H9 (cell line): Measurements from ENCODE around the gene PI4K2A. TPM values are rescaled to one million over a fixed set of nuclear protein-coding genes. Genes with fewer than 3 reads are reported as not detected.

Source experiments
- DNase-seq: peaks from one replicate; pipeline ENCODE4 v3.0.0-alpha.2; 2017
- H2AFZ ChIP-seq: one replicate; pipeline ENCODE4 v1.6.1; 2013; ENCODE audit warnings: mild to moderate bottlenecking, low read length, control low read depth, moderate library complexity
- H2AK5ac ChIP-seq: 2 replicates; pipeline ENCODE4 v1.6.1; 2013; ENCODE audit warnings: low read length, control low read depth, mixed read lengths; ENCODE audit not compliant: insufficient read length
- H2BK120ac ChIP-seq: one replicate; pipeline ENCODE4 v1.6.1; 2013; ENCODE audit warnings: low read depth, mild to moderate bottlenecking, low read length, control low read depth, inconsistent platforms; ENCODE audit not compliant: poor library complexity, severe bottlenecking
- H2BK12ac ChIP-seq: 2 replicates; pipeline ENCODE4 v1.6.1; 2013; ENCODE audit warnings: low read length, control low read depth, mixed read lengths, low read depth; ENCODE audit not compliant: insufficient read length
- H2BK15ac ChIP-seq: 2 replicates; pipeline ENCODE4 v1.6.1; 2013; ENCODE audit warnings: low read depth, low read length, control low read depth
- H2BK20ac ChIP-seq: one replicate; pipeline ENCODE4 v1.6.1; 2013; ENCODE audit warnings: low read depth, mild to moderate bottlenecking, low read length, control low read depth, inconsistent platforms; ENCODE audit not compliant: poor library complexity, severe bottlenecking
- H2BK5ac ChIP-seq: 2 replicates; pipeline ENCODE4 v1.6.1; 2013; ENCODE audit warnings: low read length, control low read depth, mixed read lengths; ENCODE audit not compliant: insufficient read length
- H3K14ac ChIP-seq: 2 replicates; pipeline ENCODE4 v1.6.1; 2013; ENCODE audit warnings: low read length, control low read depth; ENCODE audit not compliant: insufficient read depth
- H3K18ac ChIP-seq: 2 replicates; pipeline ENCODE4 v1.6.1; 2013; ENCODE audit warnings: low read depth, mild to moderate bottlenecking, mixed read lengths, low read length, control low read depth; ENCODE audit not compliant: insufficient read length
- H3K23ac ChIP-seq: 2 replicates; pipeline ENCODE4 v1.6.1; 2013; ENCODE audit warnings: low read length, control low read depth, mixed read lengths, low read depth; ENCODE audit not compliant: insufficient read length
- H3K23me2 ChIP-seq: 2 replicates; pipeline ENCODE4 v1.6.1; 2013; ENCODE audit warnings: low read depth, mild to moderate bottlenecking, mixed read lengths, low read length, control low read depth; ENCODE audit not compliant: insufficient read length, poor library complexity, severe bottlenecking
- H3K27ac ChIP-seq: 2 replicates; pipeline ENCODE4 v1.5.1; 2013; ENCODE audit warnings: low read length, control low read depth, mixed read lengths, low read depth; ENCODE audit not compliant: insufficient read length
- H3K27me3 ChIP-seq: 2 replicates; pipeline ENCODE4 v1.6.1; 2013; ENCODE audit warnings: low read length, control low read depth, inconsistent platforms; ENCODE audit not compliant: insufficient read depth
- H3K4ac ChIP-seq: 2 replicates; pipeline ENCODE4 v1.6.1; 2013; ENCODE audit warnings: low read depth, mild to moderate bottlenecking, control low read depth, inconsistent platforms, low read length, moderate library complexity
- H3K4me1 ChIP-seq: 2 replicates; pipeline ENCODE4 v1.6.1; 2013; ENCODE audit warnings: low read length, control low read depth, inconsistent platforms; ENCODE audit not compliant: insufficient read depth
- H3K4me2 ChIP-seq: 2 replicates; pipeline ENCODE4 v1.6.1; 2013; ENCODE audit warnings: low read length, control low read depth, mixed read lengths; ENCODE audit not compliant: insufficient read length, insufficient read depth
- H3K56ac ChIP-seq: 2 replicates; pipeline ENCODE4 v1.6.1; 2013; ENCODE audit warnings: low read depth, mild to moderate bottlenecking, mixed read lengths, low read length, control low read depth; ENCODE audit not compliant: insufficient read length
- H3K79me1 ChIP-seq: 2 replicates; pipeline ENCODE4 v1.6.1; 2013; ENCODE audit warnings: low read depth, mild to moderate bottlenecking, moderate library complexity, low read length, control low read depth, inconsistent platforms; ENCODE audit not compliant: insufficient read depth, poor library complexity, severe bottlenecking
- H3K79me2 ChIP-seq: 2 replicates; pipeline ENCODE4 v1.6.1; 2013; ENCODE audit warnings: low read length, control low read depth, inconsistent platforms; ENCODE audit not compliant: insufficient read depth
- H3K9ac ChIP-seq: 2 replicates; pipeline ENCODE4 v1.6.1; 2013; ENCODE audit warnings: low read length, control low read depth, mixed read lengths; ENCODE audit not compliant: insufficient read length; ENCODE audit errors: extremely low read depth
- H3K9me3 ChIP-seq: one replicate; pipeline ENCODE4 v1.6.1; 2013; ENCODE audit warnings: low read depth, low read length, inconsistent platforms; ENCODE audit not compliant: control insufficient read depth
- H3T11ph ChIP-seq: one replicate; pipeline ENCODE4 v1.6.1; 2013; ENCODE audit warnings: mild to moderate bottlenecking, low read length, control low read depth, inconsistent platforms
- H4K20me1 ChIP-seq: one replicate; pipeline ENCODE4 v1.6.1; 2013; ENCODE audit not compliant: control insufficient read depth, insufficient read length, insufficient read depth
- H4K5ac ChIP-seq: 2 replicates; pipeline ENCODE4 v1.6.1; 2013; ENCODE audit warnings: low read depth, mild to moderate bottlenecking, mixed read lengths, low read length, control low read depth; ENCODE audit not compliant: insufficient read length
- H4K8ac ChIP-seq: replicated peaks from 2 replicates; pipeline ENCODE4 v1.6.1; 2013; ENCODE audit warnings: low read length, control low read depth, mixed read lengths, low read depth; ENCODE audit not compliant: insufficient read length
- H4K91ac ChIP-seq: 2 replicates; pipeline ENCODE4 v1.6.1; 2013; ENCODE audit warnings: low read depth, mild to moderate bottlenecking, moderate library complexity, mixed read lengths, low read length, control low read depth; ENCODE audit not compliant: insufficient read length
- H3K27ac Mint-ChIP-seq, 3 experiments: 2 replicates in 2 of 3; 3 replicates in 1 of 3; pipeline ENCODE4 v1.8.0; 2020 to 2021; ENCODE audit warnings: mixed read lengths in 3 of 3, mild to moderate bottlenecking in 1 of 3, moderate library complexity in 1 of 3
- H3K27me3 Mint-ChIP-seq: 2 replicates; pipeline ENCODE4 v1.8.0; 2021; ENCODE audit warnings: low read depth, mild to moderate bottlenecking, moderate library complexity, mixed read lengths
- H3K36me3 Mint-ChIP-seq, 3 experiments: 2 replicates in 2 of 3; 3 replicates in 1 of 3; pipeline ENCODE4 v1.8.0; 2020 to 2021; ENCODE audit warnings: low read depth in 3 of 3, mixed read lengths in 3 of 3; ENCODE audit not compliant: insufficient read depth in 1 of 3
- H3K4me1 Mint-ChIP-seq, 2 experiments: 2 replicates each; pipeline ENCODE4 v1.8.0; 2020; ENCODE audit warnings: mixed read lengths in 2 of 2
- H3K4me3 Mint-ChIP-seq, 2 experiments: 2 replicates in 1 of 2; 3 replicates in 1 of 2; pipeline ENCODE4 v1.8.0; 2020 to 2021; ENCODE audit warnings: mild to moderate bottlenecking in 2 of 2, mixed read lengths in 2 of 2, moderate library complexity in 1 of 2
- H3K9me3 Mint-ChIP-seq, 2 experiments: 2 replicates in 1 of 2; 3 replicates in 1 of 2; pipeline ENCODE4 v1.8.0; 2020; ENCODE audit warnings: mild to moderate bottlenecking in 2 of 2, mixed read lengths in 2 of 2, moderate library complexity in 1 of 2
- WGBS: extraction: QIAGEN DNeasy Blood & Tissue Kit; methylation state at CpG from one replicate; pipeline ENCODE4 v1.1.7; 2013; ENCODE audit warnings: missing lambda C conversion rate, low lambda C conversion rate, mixed read lengths; ENCODE audit not compliant: insufficient read length; ENCODE audit errors: extremely low coverage; 5-methylcytosine and 5-hydroxymethylcytosine counted together
- total RNA-seq: library from RNA; stranded (reverse); gene quantifications from 2 replicates; pipeline ENCODE4 v1.2.1, GENCODE V29; 2021
- TF ChIP-seq, protein P1 (sequence below): fragments of 200-600 bp; sonication (generic); conservative IDR thresholded peaks from 3 replicates; pipeline ENCODE4 v1.8.0; 2021; ENCODE audit warnings: antibody characterized with exemption, mild to moderate bottlenecking

PI4K2A gene
- total RNA-seq, 1 experiment from 2014 or later, result 30.9 TPM

DNA sequence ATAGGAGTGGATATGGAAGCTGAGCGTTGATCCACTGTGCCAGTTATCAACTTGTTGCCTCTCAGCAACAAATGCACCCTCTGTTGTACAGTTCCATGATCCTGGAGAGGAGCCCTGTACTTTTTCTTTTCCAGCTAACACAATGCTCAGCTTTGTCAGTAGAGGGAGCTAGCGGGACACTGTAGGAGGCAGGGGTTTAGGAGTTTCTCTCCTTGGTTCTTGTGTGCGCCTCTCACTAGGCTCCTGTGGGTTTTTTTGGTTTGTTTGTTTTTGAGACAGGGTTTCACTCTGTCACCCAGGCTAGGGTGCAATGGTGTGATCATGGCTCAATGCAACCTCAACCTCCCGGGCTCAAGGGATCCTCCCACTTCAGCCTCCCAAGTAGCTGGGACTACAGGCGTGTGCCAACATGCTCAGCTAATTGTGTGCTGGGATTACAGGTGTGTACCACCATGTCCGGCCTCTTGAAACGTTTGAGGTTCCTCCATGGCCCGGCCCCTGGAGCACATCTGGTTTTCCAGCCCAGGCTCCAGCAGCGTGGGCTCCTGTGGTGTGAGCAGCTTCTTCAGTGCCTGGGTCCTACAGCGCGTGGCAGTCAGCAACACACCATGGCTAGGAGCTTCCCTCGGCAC, 61.1 kb downstream of the PI4K2A start:
- Histone ChIP-seq H2BK120ac (no peak overlapping the region), H2AK5ac (no peak overlapping the region), H4K5ac (no peak overlapping the region), H2AFZ (no peak overlapping the region), H3K79me1 (no peaks in the 10 kb centered on the region), H4K91ac (no peak overlapping the region), H4K8ac (no peak overlapping the region), H3K56ac (no peak overlapping the region), H2BK15ac (no peak overlapping the region; the same call in 1 of the 2 replicates), H3K4me2 (no peak overlapping the region), H3K18ac (no peak overlapping the region), H3K23ac (no peak overlapping the region), H2BK20ac (no peak overlapping the region), H3K4ac (no peak overlapping the region), H3T11ph (no peak overlapping the region), H3K4me1 (no peaks in the 10 kb centered on the region), H3K9ac (no peak overlapping the region), H3K27me3 (no peaks in the 10 kb centered on the region), H3K14ac (no peak overlapping the region), H3K27ac (no peak overlapping the region), H4K20me1 (no peaks in the 10 kb centered on the region), H3K9me3 (no peaks in the 10 kb centered on the region), H2BK5ac (no peak overlapping the region), H3K79me2 (no peaks in the 10 kb centered on the region), H3K23me2 (no peaks in the 10 kb centered on the region), H2BK12ac (no peak overlapping the region)
- TF ChIP-seq, protein P1, sequence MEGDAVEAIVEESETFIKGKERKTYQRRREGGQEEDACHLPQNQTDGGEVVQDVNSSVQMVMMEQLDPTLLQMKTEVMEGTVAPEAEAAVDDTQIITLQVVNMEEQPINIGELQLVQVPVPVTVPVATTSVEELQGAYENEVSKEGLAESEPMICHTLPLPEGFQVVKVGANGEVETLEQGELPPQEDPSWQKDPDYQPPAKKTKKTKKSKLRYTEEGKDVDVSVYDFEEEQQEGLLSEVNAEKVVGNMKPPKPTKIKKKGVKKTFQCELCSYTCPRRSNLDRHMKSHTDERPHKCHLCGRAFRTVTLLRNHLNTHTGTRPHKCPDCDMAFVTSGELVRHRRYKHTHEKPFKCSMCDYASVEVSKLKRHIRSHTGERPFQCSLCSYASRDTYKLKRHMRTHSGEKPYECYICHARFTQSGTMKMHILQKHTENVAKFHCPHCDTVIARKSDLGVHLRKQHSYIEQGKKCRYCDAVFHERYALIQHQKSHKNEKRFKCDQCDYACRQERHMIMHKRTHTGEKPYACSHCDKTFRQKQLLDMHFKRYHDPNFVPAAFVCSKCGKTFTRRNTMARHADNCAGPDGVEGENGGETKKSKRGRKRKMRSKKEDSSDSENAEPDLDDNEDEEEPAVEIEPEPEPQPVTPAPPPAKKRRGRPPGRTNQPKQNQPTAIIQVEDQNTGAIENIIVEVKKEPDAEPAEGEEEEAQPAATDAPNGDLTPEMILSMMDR, result peak; percentile 90
- peak; percentile 70 for DNase-seq
- H3K4me1 Mint-ChIP-seq, result peaks cover 0 to 2% of the 10 kb centered on the region in 2 experiments; a peak in 1 of 4 replicates
- H3K27ac Mint-ChIP-seq, result no peak overlapping the region
- no peaks in the 10 kb centered on the region for H3K36me3 Mint-ChIP-seq
- no CpG with 5 or more reads among the region's 12 CpGs for WGBS
- H3K9me3 Mint-ChIP-seq, result no peaks in the 10 kb centered on the region
- peaks cover 7% of the 10 kb centered on the region for H3K27me3 Mint-ChIP-seq
- no peak overlapping the region for H3K4me3 Mint-ChIP-seq
